ENCODE results near the gene SRSF9.
A peak's percentile ranks its signal among the peaks of the same experiment; 100 is the strongest.
"Not testable (repeated sequence)": the region's sequence is repeated elsewhere in the genome, so short reads cannot be mapped to it uniquely, and the experiment has no call there.

Gene SRSF9

DNA sequence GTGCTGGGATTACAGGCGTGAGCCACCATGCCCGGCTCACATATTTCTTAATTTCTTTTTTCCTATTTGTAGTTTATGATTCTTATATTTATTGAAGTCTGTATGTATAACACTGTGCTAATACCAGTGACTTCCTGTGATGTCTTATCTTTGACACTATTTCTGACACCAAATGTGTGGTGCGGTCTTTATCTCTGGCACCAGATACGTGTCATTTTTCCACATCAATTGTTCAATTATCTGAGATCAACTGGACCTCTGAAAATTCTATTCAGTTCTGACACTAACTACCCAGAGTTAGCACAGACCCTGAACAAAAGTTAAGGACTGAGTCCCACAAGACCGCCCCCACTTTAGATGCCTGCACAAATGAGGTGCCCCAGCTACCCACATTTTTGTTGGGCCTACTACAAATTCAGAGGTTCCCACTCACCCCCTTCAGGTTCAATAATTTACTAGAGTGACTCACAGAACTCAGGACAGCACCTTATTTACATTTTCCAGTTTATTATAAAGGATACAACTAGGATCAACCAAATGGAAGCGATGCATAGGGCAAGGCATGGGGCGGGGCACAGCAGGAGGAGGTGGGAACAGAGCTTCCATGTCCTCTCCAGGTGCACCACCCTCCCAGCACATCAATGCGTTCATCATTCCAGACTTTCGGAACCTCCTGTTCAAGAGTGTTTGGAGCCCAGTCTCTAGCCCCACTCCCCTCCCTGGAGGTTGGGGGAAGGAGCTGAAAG, 11.6 kb upstream of the SRSF9 start:
- DNase-seq: peak; percentile 56

DNA sequence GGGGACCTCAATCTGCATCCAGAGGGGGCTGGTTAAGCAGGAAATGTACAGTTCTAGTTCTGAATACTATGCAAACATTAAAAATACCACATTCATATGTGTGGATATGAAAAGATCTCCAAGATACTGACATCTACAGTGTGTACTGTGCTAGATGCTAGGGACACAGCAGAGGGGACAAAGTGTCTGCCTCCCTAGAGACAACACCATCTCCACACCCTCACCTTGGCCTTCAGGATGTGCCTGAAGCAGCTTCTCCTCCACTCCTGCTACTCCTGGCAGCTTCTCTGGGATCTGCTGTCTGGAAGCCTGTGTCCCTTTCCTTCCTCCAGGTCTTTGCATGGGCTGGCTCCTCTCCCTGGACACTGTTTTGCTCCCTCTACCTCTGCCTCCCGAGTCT, 10.7 kb upstream of the SRSF9 start:
- DNase-seq: no peak

DNA sequence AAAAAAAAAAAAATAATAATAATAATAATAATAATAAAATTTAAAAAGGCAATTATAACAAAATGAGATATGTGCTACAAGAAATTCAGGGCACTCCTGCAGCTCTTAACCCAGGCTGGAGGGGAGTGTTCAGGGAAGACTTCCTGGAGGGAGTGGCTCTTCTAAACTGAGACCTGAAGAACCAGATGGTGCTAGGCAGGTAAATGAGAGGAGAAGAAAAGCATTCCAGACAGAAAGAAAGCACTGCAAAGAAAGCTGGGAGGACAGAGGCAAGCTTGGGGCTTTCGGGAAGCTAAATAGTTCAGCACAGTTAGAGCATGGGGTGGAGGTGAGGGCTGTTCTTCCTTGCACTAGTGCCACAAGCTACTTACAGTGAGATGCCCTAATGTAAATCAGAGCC, 9.9 kb upstream of the SRSF9 start:
- DNase-seq: no peak

DNA sequence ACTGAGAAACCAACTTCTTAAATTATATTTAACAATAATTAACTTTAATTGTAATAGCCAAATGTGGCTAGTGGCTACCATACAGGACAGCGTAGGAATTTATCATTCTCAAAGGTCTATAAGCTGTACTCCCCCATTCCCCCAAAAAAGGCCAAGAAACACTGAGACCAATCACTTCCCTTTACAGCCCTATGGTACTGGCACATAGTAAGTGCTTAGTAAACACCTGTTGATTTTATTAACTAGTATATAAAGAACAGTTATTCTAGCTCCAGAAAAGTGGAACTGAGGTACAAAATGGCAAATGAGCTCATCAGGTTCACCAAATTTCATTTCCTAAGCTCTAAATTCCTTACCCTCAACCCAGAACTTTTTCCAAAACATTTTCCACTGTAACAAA, 6.1 kb upstream of the SRSF9 start:
- DNase-seq: no peak

DNA sequence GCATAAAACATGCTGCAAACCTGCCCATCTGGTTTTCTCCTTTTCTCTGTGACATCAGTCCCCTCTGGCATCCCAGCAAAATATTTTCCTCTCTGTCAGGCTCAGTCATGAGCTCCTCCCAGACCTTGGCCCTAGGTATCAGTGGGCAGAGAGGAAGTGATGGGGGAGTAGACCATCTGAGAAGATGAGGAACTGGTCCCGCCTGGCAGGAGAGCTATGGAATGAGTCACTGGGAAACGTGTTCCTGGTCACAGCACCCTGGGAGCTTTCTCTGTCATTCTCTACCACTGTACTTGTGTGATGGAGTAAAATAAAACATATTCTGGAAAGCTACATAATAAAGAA, 5.0 kb upstream of the SRSF9 start:
- DNase-seq: no peak

DNA sequence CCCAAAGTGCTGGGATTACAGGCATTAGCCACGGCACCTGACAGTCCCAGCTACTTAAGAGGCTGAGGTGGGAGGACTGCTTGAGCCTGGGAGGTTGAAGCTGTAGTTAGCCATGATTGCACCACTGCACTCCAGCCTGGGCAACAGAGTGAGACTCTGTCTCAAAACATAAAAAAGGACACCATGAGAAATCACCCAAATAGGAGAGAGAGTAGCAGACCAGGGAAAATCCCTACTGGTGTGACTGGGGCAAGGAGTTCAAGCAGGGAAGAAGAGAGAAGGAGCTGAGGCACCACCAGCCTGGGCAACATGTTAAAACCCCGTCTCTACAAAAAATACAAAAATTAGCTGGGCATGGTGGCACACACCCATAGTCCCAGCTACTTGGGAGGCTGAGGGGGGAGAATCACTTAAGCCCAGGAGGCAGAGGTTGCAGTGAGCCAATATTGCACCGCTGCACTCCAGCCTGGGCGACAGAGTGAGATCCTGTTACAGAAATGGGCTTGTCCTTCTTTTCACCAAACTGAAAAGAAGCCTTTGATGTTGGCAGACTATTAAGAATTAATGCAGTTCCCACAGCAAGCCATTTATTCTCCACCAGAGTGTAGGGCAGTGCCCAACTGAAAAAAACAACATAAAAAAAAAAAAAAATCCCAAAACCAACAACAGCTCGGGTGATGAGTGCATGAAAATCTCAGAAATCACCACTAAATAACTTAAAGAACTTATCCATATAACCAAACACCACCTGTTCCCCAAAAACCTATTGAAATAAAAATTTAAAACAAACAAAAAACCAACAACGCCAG, 4.5 kb upstream of the SRSF9 start:
- no peak for DNase-seq

DNA sequence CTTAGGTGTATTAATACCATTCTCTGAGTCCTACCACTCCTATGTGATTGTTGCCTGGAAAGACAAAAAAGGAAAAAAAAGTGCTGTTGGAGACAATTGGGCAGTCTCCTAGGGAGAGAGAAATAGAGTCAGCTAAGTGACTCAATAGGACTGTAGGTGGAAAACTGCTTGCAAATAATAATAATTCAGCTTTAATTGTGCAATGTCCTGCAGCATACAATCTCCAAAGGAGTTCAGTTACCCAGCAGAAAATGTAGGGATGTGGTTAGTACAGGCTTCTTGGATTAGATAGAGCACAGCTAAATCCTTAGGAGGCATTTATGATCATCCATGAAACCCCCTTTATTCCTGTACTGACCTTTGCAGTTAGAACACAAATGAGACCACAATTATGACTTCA, 3.0 kb upstream of the SRSF9 start:
- DNase-seq: no peak

DNA sequence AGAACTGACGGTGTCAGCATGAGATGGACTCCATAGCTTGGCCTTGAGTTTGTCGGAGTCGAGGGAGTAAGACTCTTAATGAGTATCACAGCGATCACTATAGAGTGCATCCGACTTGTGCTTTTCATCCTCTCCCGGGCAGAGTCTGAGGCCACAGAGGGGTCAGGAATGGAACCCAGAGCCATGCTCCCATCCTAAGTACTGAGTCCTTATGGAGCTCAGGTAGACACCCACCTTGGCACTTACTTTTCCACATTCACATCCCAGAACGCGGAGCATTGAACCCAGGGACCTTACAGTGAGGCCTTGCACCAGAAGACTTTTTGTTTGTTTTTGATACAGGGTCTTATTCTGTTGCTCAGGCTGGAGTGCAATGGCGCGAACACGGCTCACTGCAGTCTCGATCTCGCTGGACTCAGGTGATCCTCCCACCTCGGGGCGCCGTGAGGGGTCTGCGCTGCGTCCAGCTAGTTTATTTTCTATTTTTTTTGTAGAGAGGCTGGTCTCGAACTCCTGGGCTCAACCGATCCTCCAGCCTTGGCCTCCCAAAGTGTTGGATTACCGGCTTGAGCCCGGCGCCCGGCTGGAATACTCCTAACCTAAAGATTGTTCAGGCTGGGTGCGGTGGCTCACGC, 719 bp upstream of the SRSF9 start:
- DNase-seq: no peak

DNA sequence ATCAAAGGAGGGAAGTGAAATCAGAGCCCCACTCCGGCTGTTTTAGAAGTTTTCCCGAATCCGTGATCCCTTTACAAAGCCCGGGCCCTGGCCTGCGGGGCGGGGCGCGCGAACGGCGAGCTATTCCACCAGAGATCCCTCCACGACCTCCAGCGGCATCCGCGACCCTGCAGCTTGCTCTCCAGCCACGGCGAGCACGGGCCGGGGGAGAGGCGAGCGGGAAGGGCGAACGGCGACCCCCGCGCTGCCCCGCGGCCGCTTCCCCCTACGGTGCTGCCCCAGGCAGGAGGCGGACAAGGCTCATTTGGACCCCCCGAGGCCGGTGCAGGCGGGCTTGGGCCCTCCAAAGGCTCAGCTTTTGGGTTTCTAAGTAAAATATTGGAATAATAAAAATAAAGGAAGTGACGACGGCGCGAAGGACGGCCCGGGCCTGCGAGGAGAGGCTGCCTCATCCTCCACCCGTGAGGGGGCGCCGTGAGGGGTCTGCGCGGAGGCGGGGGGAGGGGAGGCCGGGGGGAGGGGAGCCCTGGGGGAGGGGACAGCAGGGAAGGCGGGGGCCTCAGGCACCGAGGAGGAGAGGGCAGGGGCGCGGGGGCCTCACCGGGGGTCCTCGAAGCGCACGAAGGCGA, 613 bp downstream of the SRSF9 start:
- peak; percentile 59 for DNase-seq

DNA sequence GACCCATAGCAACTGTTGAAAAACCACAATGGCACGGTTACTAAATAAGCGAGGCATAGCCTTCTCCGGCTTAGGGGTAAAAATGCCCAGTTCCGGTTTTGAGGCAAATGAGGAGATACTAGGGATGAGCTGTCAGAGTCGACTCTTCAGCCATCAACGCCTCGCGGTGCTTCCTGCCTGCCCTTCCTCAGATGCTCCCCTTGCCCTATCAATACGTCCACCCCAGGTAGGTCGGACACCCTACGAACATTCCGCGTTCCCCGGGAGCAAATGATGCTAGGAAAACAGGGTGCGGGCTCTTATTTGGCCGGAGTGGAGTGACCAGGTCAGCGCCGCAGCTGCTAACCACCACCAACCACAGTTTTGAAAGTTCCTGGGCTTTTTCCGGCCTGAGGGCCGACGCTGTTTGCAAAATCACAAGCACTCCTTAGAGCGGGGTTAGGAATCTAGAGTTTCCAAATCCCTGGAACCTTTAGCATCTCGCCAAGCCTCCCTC, 1.2 kb downstream of the SRSF9 start:
- peak; percentile 28 for DNase-seq

DNA sequence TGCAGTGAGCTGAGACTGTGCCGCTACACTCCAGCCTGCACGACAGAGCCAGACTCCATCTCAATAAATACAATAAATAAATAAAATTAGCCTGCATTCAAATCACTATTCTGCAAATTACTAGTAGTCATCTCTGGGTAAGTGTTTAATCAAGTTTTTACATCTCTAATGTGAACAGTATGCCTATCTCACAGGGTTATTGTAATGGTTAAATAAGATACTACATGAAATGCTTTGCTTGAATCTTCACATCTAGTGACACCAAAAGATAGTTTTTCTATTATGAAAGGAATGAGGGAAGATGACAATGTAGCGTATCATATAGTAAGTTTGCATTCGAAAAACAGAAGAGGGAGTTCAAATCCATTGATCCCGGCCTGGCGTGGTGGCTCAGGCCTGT, 2.1 kb downstream of the SRSF9 start:
- no peak for DNase-seq

DNA sequence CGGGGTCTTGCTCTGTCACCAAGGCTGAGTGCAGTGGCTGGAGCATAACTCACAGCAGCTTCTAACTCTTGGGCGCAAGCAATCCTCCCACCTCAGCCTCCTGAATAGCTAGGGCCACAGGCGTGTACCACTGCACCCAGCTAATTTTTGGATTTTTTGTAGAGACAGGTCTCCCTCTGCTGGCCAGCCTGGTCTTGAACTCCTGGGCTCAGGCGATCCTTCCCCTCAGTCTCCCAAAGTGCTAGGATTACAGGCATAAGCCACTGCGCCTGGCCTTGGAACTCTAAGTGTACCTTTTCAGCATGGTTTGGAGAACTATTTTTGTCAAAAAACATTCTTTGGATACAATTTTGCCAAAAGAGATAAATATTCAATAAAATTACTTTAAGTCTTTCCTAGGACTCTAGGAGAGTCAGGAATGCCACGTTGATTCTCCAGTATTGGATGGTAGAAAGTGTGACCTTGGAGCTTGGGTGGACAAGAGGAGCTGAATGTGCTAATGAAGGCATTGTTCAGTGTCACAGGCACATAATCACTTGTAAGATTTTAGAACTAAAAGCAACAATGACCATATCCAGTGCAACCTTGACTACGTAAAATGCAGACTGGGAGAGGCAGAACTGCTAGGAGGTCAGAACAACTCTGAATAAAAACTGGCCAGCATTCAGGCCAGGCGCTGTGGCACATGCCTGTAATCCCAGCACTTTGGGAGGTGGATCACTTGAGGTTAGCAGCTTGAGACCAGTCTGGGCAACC, 2.8 kb downstream of the SRSF9 start:
- DNase-seq: peak; percentile 65

DNA sequence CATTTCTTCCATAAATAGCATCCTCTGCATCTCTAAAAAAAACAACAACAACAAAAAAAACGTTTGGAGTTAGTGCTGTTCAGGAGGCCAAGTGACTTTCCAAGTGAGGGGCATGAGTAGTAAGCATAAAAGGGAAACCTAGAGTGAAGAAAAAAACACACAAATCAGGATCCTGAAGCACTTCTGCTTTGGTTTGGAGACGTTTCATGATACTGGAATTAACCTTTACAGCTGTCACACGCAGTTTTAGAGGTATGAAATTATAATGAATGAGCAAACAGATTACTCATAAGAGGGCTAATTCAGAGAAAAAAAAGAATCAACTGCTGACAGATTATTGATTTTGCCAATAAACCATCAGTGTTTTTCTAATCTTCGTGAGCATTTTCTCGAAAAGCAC, 3.8 kb downstream of the SRSF9 start:
- no peak for DNase-seq

DNA sequence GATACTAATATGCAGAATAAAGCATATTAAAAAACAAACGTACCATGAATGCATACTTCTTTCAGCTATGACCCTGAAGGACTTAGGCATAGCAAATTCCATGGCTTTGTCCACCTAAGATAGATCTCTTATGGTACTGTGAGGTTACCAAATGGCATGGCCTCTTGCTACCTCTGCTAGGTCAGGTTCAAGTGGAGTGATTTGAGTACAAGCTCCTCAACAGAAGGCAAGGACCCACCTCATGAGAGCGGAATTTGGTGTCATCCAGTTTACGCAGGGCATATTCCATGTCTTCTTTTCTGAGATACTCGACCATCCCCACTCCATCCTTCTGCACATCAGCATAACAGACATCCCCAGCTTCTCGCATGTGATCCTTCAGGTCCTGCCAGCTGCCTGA, 5.8 kb downstream of the SRSF9 start:
- no peak for DNase-seq

DNA sequence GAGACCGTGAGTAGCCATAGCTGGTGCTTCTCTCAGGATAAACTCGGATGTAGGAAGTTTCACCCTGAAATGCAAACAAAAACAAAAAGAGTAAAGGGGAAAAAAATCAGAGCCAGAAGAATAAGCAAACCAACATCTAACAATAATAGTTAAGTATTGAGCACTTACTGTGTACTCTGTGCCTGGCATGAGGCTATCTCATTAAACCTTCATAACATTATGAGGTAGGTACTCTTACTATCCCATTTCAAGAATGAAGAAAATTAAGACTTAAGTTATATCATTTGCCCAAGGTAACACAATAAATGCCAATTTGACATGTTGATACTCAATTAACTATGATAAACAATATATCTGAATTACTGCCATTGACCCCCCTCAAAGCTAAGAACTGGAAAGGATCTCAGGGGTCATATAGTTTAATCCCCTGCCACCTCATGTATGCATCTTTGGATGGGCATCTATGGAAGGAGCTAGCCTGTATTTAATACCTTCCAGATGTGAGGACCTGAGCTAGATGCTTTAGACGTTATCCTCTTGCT, 7.4 kb downstream of the SRSF9 start:
- no peak for DNase-seq

DNA sequence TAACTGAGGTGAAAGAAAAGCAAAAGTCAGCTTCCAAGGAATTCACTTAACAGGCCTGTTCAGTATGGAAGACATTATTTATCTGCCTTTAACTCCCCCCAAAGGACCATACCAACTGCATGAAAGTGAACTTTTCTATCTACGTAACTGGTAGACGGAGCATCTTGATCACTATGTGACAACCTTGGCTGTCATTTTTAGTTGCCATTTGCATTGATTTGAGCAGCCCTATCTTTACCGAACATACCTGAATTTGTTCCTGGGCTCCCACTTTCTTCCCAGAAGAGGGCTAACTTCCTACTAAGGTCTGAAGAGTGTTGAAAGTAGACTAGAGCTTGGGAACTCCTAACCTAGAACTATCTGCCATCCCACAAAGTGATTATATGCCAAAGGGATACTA, 9.4 kb downstream of the SRSF9 start:
- DNase-seq: no peak

DNA sequence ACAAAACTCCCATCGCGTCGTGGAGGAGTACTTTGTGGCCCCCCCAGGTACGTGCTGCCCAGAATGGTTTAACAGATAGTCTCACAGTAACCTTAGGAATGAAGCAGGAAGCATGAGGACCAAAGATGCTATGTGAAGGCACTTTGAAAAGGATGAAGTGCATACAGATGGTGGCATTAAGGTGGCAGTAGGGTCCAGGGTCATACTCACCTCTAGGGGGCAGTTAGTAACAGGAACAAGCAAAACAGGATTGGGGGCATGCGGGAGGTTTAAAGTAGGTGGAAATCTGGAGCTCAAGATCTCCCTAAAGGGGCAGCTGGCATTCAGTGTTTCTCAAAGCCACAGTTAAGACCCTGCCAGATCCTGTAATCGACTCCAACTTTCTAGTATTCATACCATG, 12.4 kb downstream of the SRSF9 start:
- DNase-seq: peak; percentile 15

DNA sequence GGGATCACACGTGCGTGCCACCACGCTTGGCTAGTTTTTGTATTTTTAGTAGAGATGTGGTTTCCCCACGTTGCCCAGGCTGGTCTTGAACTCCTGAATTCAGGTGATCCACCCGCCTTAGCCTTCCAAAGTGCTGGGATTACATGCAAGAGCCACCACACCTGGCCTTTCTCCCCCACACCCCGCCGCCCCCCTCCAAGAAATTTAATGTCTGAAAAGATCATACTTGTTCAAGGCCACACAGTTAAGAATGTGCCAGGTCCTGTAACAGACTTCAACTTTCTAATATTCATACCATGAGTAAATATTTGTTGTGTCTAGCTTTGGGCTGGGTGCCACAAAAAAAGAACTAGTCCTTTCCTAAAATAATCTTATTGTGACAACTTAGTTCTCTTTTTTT, 14.2 kb downstream of the SRSF9 start:
- no peak for DNase-seq

DNA sequence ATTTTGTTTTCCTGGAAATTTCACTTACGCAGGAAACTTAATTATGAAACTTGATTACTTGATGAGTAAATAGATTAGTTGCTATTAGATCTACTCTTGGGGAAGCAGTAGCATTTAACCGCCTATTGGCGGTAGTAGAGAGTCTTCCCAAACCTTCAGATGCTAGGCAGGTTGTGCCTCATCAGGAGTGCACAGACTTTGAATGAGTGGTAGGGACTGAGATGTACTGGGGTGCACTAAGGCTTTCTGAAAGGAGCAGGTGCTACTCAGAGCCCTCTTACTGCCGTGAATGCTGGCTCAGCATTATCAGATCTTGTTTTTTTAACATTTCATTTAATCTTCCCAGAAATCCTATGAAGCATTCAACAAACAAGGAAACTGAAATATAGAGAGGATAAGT, 15.6 kb downstream of the SRSF9 start:
- peak; percentile 60 for DNase-seq

DNA sequence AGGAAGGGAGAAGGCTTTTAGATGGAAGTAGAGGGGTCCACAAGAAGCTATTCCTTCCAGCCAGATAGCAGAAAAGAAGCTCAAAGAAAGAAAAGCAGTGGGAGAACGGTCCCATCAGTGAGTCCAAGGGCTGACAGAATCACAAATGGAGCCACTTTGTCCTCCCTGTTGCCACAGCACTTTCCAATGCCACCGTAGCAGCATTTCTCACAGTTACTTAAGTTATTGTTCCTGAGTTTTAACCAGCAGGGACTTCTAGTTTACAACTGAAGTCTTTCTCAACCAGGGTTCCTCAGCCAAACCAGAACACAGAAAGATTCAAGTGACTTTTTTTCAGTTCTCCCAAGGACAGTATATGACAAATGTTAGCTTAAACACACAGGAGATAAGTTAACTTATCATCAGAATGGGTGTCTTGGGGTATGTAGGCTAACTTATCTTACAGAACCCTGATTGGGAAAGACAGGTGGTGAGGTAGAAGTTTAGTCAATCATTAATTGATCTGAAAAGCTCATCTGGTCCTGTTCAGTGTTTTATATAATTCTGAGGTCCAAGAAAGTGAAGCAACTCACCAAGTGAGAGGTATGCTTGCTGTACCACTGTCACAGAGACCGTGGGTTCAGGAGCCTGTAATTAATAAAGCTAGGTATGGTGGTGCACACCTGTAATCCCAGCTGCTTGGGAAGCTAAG, 16.3 kb downstream of the SRSF9 start:
- no peak for DNase-seq

DNA sequence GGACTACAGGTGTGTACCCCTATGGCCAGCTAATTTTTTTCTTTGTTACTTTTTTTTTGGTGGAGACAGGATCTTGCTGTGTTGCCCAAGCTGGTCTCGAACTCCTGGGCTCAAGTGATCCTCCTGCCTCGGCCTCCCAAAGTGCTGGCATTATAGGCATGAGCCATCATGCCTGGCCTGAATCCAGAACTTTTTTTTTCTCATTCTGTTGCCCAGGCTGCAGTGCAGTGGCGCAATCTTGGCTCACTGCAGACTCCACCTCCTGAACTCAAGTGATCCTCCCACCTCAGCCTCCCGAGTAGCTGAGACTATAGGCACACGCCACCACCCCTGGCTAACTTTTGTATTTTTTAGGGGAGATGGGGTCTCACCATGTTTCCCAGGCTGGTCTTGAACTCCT, 17.0 kb downstream of the SRSF9 start:
- not testable (repeated sequence) for DNase-seq

DNA sequence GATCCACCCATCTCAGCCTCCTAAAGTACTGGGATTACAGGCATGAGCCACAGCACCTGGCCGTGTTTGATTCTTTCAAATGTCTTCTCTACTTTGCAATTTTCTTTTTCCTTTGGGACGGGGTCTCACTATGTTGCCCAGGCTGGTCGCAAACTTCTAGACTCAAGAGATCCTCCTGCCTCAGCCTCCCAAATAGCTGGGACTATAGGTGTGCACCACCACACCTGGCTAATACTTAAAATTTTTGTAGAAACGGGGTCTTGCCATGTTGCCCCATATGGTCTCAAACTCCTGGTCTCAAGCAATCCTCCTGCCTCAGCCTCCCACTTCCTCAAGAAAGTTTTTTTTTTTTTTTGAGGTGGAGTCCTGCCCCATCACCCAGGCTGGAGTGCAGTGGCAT, 21.6 kb downstream of the SRSF9 start:
- no peak for DNase-seq
